Lung (tissue), 12 donors: ENCODE data around the gene PSMG3. TPM values are rescaled to one million over a fixed set of nuclear protein-coding genes. Genes with fewer than 3 reads are reported as not detected.

Experiments
- ATAC-seq: fragments of 200-7000 bp; cut with Tn5 transposase; one replicate; pipeline ENCODE4 v1.9.1; 2020; ENCODE audit warnings: moderate number of reproducible peaks; ENCODE audit not compliant: insufficient read depth, low FRiP score
- DNase-seq, 3 donors: peaks; one replicate each; pipeline ENCODE4 v3.0.0-alpha.2; 2013 to 2017
- H3K27ac ChIP-seq, 2 donors: one replicate each; pipeline ENCODE4 v1.5.1; 2013; ENCODE audit warnings: mild to moderate bottlenecking in 2 of 2, moderate library complexity in 2 of 2, control low read depth in 1 of 2, inconsistent platforms in 1 of 2, low read depth in 1 of 2, low read length in 1 of 2
- H3K27me3 ChIP-seq, 3 donors: one replicate each; pipeline ENCODE4 v1.5.1; 2013; ENCODE audit warnings: low read length in 2 of 3; ENCODE audit not compliant: control insufficient read depth in 3 of 3, insufficient read depth in 3 of 3
- H3K36me3 ChIP-seq, 4 donors: one replicate each; pipeline ENCODE4 v1.5.1; 2013; ENCODE audit warnings: low read length in 4 of 4, mild to moderate bottlenecking in 1 of 4, moderate library complexity in 1 of 4; ENCODE audit not compliant: control insufficient read depth in 4 of 4, insufficient read depth in 4 of 4
- H3K4me1 ChIP-seq, 5 donors: one replicate each; pipeline ENCODE4 v1.5.1; 2013; ENCODE audit warnings: low read length in 5 of 5, mild to moderate bottlenecking in 2 of 5, moderate library complexity in 1 of 5; ENCODE audit not compliant: control insufficient read depth in 5 of 5, insufficient read depth in 5 of 5
- H3K4me3 ChIP-seq: one replicate; pipeline ENCODE4 v1.5.1; 2013; ENCODE audit warnings: mild to moderate bottlenecking, control low read depth, moderate library complexity
- H3K9ac ChIP-seq, 2 donors: one replicate each; pipeline ENCODE4 v1.5.1; 2013; ENCODE audit warnings: low read length in 2 of 2, control low read depth in 1 of 2; ENCODE audit not compliant: insufficient read depth in 1 of 2
- H3K9me3 ChIP-seq, 4 donors: one replicate each; pipeline ENCODE4 v1.5.1; 2013; ENCODE audit warnings: low read length in 3 of 4, mild to moderate bottlenecking in 1 of 4, moderate library complexity in 1 of 4; ENCODE audit not compliant: control insufficient read depth in 4 of 4, insufficient read depth in 3 of 4
- CTCF ChIP-seq: IDR thresholded peaks from 2 replicates; pipeline ENCODE4 v1.5.1; 2012; ENCODE audit warnings: mild to moderate bottlenecking; ENCODE audit errors: control extremely low read depth, extremely low read depth
- WGBS, 2 donors: extraction: QIAGEN DNeasy Blood & Tissue Kit; methylation state at CpG; one replicate each; pipeline ENCODE4 v1.1.7; 2013; 5-methylcytosine and 5-hydroxymethylcytosine counted together
- polyA plus RNA-seq, 2 donors: library from polyadenylated mRNA; stranded (reverse); fragments of 200-250 nt; gene quantifications; one replicate each; pipeline ENCODE4 v1.2.1, GENCODE V29; 2013
- total RNA-seq, 2 donors: library from RNA; depleted of rRNA in 1 of 2; stranded (reverse); fragments of >200 nt in 1 of 2; gene quantifications; one replicate each; pipeline ENCODE4 v1.2.1, GENCODE V29; 2014 to 2021
- donor health status: control.
- donor health status: control.
- donor health status: Bipolar disorder and iron deficiency.
- donor health status: healthy.
- donor health status: DM: yes; HTN: yes; CAD: no.

Gene PSMG3
- total and polyA plus RNA-seq, 4 donors = 10.7 to 86.7 (median 41.8) TPM

- H3K9me3 ChIP-seq = peaks cover 0 to 2% (median 0%) of the 10 kb centered on the region in 4 donors
- DNase-seq (no peak), ATAC-seq (no peak)
- peaks cover 0 to 7% (median 0%) of the 10 kb centered on the region in 3 donors for H3K27me3 ChIP-seq
- WGBS, 2 donors = 82 to 85% methylated on average over 24 of the region's 24 CpGs
- no peak overlapping the region for H3K9ac ChIP-seq
- no peaks in the 10 kb centered on the region for H3K36me3 ChIP-seq
- H3K27ac ChIP-seq = no peak overlapping the region
- no peak for TF ChIP-seq CTCF
- H3K4me3 ChIP-seq = no peak overlapping the region
- no peaks in the 10 kb centered on the region for H3K4me1 ChIP-seq
These were observed 40.3 kb upstream of the PSMG3 start for GRCh38 chr7:1610013-1610677.

- ATAC-seq = no peak
- Histone ChIP-seq H3K4me1 (no peaks in the 10 kb centered on the region), H3K36me3 (no peaks in the 10 kb centered on the region), H3K27me3 (peaks cover 0 to 8% (median 5%) of the 10 kb centered on the region in 3 donors), H3K9me3 (no peaks in the 10 kb centered on the region), H3K4me3 (no peak overlapping the region), H3K9ac (no peak overlapping the region), H3K27ac (no peak overlapping the region)
- WGBS, 2 donors = 80 to 88% methylated on average over 10 of the region's 10 CpGs
- no peak for DNase-seq
- no peak for TF ChIP-seq CTCF
These were observed 39.2 kb upstream of the PSMG3 start for GRCh38 chr7:1609023-1609422.

GRCh38 chr7:1608318-1608717, 38.5 kb upstream of the PSMG3 start:
- 84 to 90% methylated on average over 8 of the region's 8 CpGs for WGBS, 2 donors

More at GRCh38 chr7:1608318-1608717, 38.5 kb upstream of the PSMG3 start:
- Histone ChIP-seq H3K9me3 (no peaks in the 10 kb centered on the region), H3K27ac (no peak overlapping the region), H3K4me3 (no peak overlapping the region), H3K4me1 (no peaks in the 10 kb centered on the region), H3K36me3 (no peaks in the 10 kb centered on the region), H3K9ac (no peak overlapping the region), H3K27me3 (peaks cover 0 to 9% (median 5%) of the 10 kb centered on the region in 3 donors)
- DNase-seq (no peak), ATAC-seq (no peak)
- TF ChIP-seq CTCF = no peak
